CD4-positive, alpha-beta memory T cell (primary cell): Measurements from ENCODE around the gene EYA2. TPM values are rescaled to one million over a fixed set of nuclear protein-coding genes. Genes with fewer than 3 reads are reported as not detected.

Experiments used
- CTCF ChIA-PET: fragments of 350-600 bp; sonication (Branson Sonifier 250); formaldehyde crosslinking; loops from one replicate; lab custom pipeline; 2021; ENCODE audit warnings: inconsistent platforms; ENCODE audit not compliant: partially characterized antibody; lab: Charles Lee
- POLR2A ChIA-PET: fragments of 350-600 bp; sonication (Branson Sonifier 250); formaldehyde crosslinking; loops from one replicate; lab custom pipeline; 2021; ENCODE audit not compliant: partially characterized antibody; lab: Charles Lee
- DNase-seq, 5 donors: peaks; one replicate each; pipeline versions ENCODE4 v3.0.0 to v3.0.0-alpha.2; 2020 to 2022; ENCODE audit warnings: mixed read lengths in 1 of 5
- H3K27ac ChIP-seq: one replicate; pipeline ENCODE4 v1.7.0; 2013; ENCODE audit warnings: low read depth, low read length
- H3K27me3 ChIP-seq: 2 replicates; pipeline ENCODE4 v1.7.0; 2013; ENCODE audit warnings: mild to moderate bottlenecking, low read length, moderate library complexity; ENCODE audit not compliant: insufficient read depth
- H3K36me3 ChIP-seq: 2 replicates; pipeline ENCODE4 v1.7.0; 2013; ENCODE audit warnings: mild to moderate bottlenecking, low read length, moderate library complexity; ENCODE audit not compliant: insufficient read depth
- H3K4me1 ChIP-seq: 2 replicates; pipeline ENCODE4 v1.7.0; 2013; ENCODE audit warnings: mild to moderate bottlenecking, low read length, moderate library complexity; ENCODE audit not compliant: insufficient read depth
- H3K4me3 ChIP-seq, 2 donors: one replicate each; pipeline ENCODE4 v1.7.0; 2013; ENCODE audit warnings: low read length in 2 of 2, mild to moderate bottlenecking in 1 of 2
- H3K9me3 ChIP-seq, 2 donors: one replicate each; pipeline ENCODE4 v1.7.0; 2013; ENCODE audit warnings: low read length in 2 of 2, control low read depth in 1 of 2; ENCODE audit not compliant: control insufficient read depth in 1 of 2
- H3K27ac Mint-ChIP-seq, 7 donors: one replicate each; pipeline ENCODE4 v1.8.0; 2020 to 2021; ENCODE audit warnings: mixed read lengths in 7 of 7, mild to moderate bottlenecking in 6 of 7, inconsistent platforms in 3 of 7, moderate library complexity in 3 of 7
- H3K27me3 Mint-ChIP-seq, 2 donors: one replicate each; pipeline ENCODE4 v1.8.0; 2020 to 2021; ENCODE audit warnings: mixed read lengths in 2 of 2
- H3K36me3 Mint-ChIP-seq, 2 donors: one replicate each; pipeline ENCODE4 v1.8.0; 2020 to 2021; ENCODE audit warnings: mixed read lengths in 2 of 2, inconsistent platforms in 1 of 2, mild to moderate bottlenecking in 1 of 2
- H3K4me1 Mint-ChIP-seq, 4 donors: one replicate each; pipeline ENCODE4 v1.8.0; 2020 to 2021; ENCODE audit warnings: mixed read lengths in 4 of 4, mild to moderate bottlenecking in 1 of 4
- H3K4me3 Mint-ChIP-seq, 8 donors: one replicate each; pipeline ENCODE4 v1.8.0; 2020 to 2021; ENCODE audit warnings: mixed read lengths in 8 of 8, mild to moderate bottlenecking in 7 of 8, moderate library complexity in 6 of 8, inconsistent platforms in 3 of 8
- H3K9me3 Mint-ChIP-seq, 8 donors: one replicate each; pipeline ENCODE4 v1.8.0; 2020 to 2021; ENCODE audit warnings: mixed read lengths in 8 of 8, mild to moderate bottlenecking in 5 of 8, inconsistent platforms in 3 of 8, moderate library complexity in 1 of 8
- intact Hi-C: fragments of 100-400 bp; cut with micrococcal nuclease; formaldehyde crosslinking; loops from one replicate; pipeline ENCODE4 v1.15.1; 2023
- polyA plus RNA-seq, 2 donors: library from polyadenylated mRNA; unstranded; fragments of 300-500 nt; fragmentation: Illumina TruSeq; gene quantifications; one replicate each; pipeline ENCODE4 v1.2.3, GENCODE V29; 2021
- total RNA-seq, 2 experiments: library from RNA; stranded (reverse); gene quantifications; one replicate each; pipeline ENCODE4 v1.2.3, GENCODE V29; 2021

The EYA2 gene
- total and polyA plus RNA-seq, 4 experiments from 2014 or later, result not detected

DNA sequence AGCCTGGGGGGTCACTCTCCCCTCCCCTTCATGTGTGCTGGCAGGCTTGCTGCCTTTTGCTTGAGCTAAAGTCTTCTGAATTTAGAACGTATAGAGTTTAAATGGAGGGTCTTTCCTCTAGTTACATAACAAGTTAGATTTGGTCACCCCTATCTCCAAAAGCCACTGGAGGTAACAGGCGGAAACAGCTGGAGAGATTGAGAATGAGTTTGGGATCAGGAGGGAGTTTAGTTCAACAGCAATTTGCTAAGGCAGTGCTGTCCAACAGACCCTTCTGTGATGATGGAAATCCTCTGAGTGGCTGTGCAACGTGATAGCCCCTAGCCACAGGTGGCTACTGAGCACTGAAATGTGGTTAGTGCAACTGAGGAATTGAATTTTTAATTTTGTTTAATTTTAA is 132.8 kb downstream of the EYA2 start:
- Histone ChIP-seq H3K4me3 (no peak overlapping the region), H3K27me3 (no peaks in the 10 kb centered on the region), H3K9me3 (no peaks in the 10 kb centered on the region), H3K4me1 (no peaks in the 10 kb centered on the region), H3K27ac (no peak overlapping the region), H3K36me3 (no peaks in the 10 kb centered on the region)
- no peak for DNase-seq
- H3K4me1 Mint-ChIP-seq, result no peaks in the 10 kb centered on the region
- peaks cover 0 to 14% (median 3%) of the 10 kb centered on the region in 8 donors for H3K9me3 Mint-ChIP-seq
- POLR2A ChIA-PET, result no interaction called here
- no peaks in the 10 kb centered on the region for H3K36me3 Mint-ChIP-seq
- no peak overlapping the region for H3K4me3 Mint-ChIP-seq
- H3K27me3 Mint-ChIP-seq, result peaks cover 10 to 18% of the 10 kb centered on the region in 2 donors
- H3K27ac Mint-ChIP-seq, result no peak overlapping the region
- CTCF ChIA-PET, result no interaction called here
- intact Hi-C loops, result no loop called here

DNA sequence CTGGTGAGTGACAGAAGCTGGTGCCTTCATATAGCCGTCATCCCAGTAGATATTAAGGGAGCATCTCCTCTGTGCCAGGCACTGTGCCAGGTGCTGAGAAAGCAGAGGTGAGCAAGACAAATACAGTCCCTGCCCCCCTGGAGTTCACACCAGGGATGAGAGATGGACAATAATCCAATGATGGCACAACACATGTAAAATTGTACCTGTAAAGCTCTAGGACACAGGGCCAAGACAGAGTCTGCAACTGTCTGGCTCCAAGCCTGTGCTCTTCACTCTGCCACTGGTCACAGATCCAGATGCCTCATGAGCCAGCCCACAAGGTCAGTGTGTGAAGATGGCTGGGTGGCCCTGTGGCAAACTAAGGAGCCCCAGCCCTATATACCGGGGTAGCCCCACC is 133.8 kb downstream of the EYA2 start:
- CTCF ChIA-PET, result no interaction called here
- peaks cover 10 to 18% of the 10 kb centered on the region in 2 donors for H3K27me3 Mint-ChIP-seq

GRCh38 chr20:47029845-47030244 is 135.2 kb downstream of the EYA2 start:
- Histone ChIP-seq H3K27ac (no peak overlapping the region), H3K4me1 (no peaks in the 10 kb centered on the region), H3K36me3 (no peaks in the 10 kb centered on the region), H3K9me3 (no peaks in the 10 kb centered on the region), H3K27me3 (no peaks in the 10 kb centered on the region), H3K4me3 (no peak overlapping the region)
- no peaks in the 10 kb centered on the region for H3K4me1 Mint-ChIP-seq
- no peak overlapping the region for H3K27ac Mint-ChIP-seq
- peaks cover 13 to 16% of the 10 kb centered on the region in 2 donors for H3K27me3 Mint-ChIP-seq
- H3K36me3 Mint-ChIP-seq, result no peaks in the 10 kb centered on the region
- peaks cover 0 to 14% (median 3%) of the 10 kb centered on the region in 8 donors for H3K9me3 Mint-ChIP-seq
- ChIA-PET CTCF (no interaction called here), POLR2A (no interaction called here)
- intact Hi-C loops, result no loop called here
- H3K4me3 Mint-ChIP-seq, result no peak overlapping the region
- no peak for DNase-seq

More for the DNA sequence above, 133.8 kb downstream of the EYA2 start:
- Mint-ChIP-seq H3K4me1 (no peaks in the 10 kb centered on the region), H3K4me3 (no peak overlapping the region), H3K27ac (no peak overlapping the region), H3K9me3 (peaks cover 0 to 14% (median 3%) of the 10 kb centered on the region in 8 donors), H3K36me3 (no peaks in the 10 kb centered on the region)
- intact Hi-C loops, result no loop called here
- no peak for DNase-seq
- H3K4me3 ChIP-seq, result no peak overlapping the region
- no peaks in the 10 kb centered on the region for H3K27me3 ChIP-seq
- no peaks in the 10 kb centered on the region for H3K9me3 ChIP-seq
- no peaks in the 10 kb centered on the region for H3K4me1 ChIP-seq
- POLR2A ChIA-PET, result no interaction called here
- H3K27ac ChIP-seq, result no peak overlapping the region
- no peaks in the 10 kb centered on the region for H3K36me3 ChIP-seq

- no peaks in the 10 kb centered on the region for H3K27me3 ChIP-seq
- ChIA-PET CTCF (no interaction called here), POLR2A (no interaction called here)
- no peaks in the 10 kb centered on the region for H3K36me3 Mint-ChIP-seq
- no peaks in the 10 kb centered on the region for H3K4me1 ChIP-seq
- H3K36me3 ChIP-seq, result no peaks in the 10 kb centered on the region
- intact Hi-C loops, result no loop called here
- no peak overlapping the region for H3K27ac ChIP-seq
- no peaks in the 10 kb centered on the region for H3K4me1 Mint-ChIP-seq
- no peak for DNase-seq
- no peak overlapping the region for H3K27ac Mint-ChIP-seq
- no peak overlapping the region for H3K4me3 ChIP-seq
- H3K4me3 Mint-ChIP-seq, result no peak overlapping the region
- peaks cover 0 to 14% (median 3%) of the 10 kb centered on the region in 8 donors for H3K9me3 Mint-ChIP-seq
- H3K9me3 ChIP-seq, result no peaks in the 10 kb centered on the region
- H3K27me3 Mint-ChIP-seq, result peaks cover 12 to 15% of the 10 kb centered on the region in 2 donors
These were observed 135.7 kb downstream of the EYA2 start for GRCh38 chr20:47030271-47030810.

DNA sequence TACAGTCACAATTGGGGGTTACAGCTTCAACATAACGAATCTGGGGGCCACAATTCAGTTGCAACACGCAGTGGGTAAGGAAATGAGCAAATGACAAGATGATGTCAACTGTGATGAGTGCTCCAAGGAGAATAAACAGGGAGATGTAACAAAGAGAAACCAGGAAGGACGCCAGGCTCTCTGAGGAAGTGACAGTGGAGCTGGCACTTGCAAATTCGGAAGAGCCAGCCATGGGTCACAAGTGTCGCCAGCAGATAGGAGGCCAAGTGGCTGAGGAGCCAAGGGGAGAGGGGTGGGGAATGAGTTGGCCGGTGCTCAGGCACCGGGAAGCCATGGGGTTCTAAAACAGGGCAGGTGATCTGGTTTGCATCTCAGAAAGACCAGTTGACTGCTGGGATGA is 136.4 kb downstream of the EYA2 start:
- no peak for DNase-seq
- CTCF ChIA-PET, result no interaction called here
- H3K4me1 Mint-ChIP-seq, result no peaks in the 10 kb centered on the region
- H3K36me3 ChIP-seq, result no peaks in the 10 kb centered on the region
- H3K27me3 ChIP-seq, result no peaks in the 10 kb centered on the region
- intact Hi-C loops, result no loop called here
- H3K4me3 ChIP-seq, result no peak overlapping the region
- no peak overlapping the region for H3K4me3 Mint-ChIP-seq
- POLR2A ChIA-PET, result no interaction called here
- peaks cover 11 to 13% of the 10 kb centered on the region in 2 donors for H3K27me3 Mint-ChIP-seq
- H3K4me1 ChIP-seq, result no peaks in the 10 kb centered on the region
- H3K36me3 Mint-ChIP-seq, result no peaks in the 10 kb centered on the region
- no peaks in the 10 kb centered on the region for H3K9me3 ChIP-seq
- peaks cover 0 to 14% (median 3%) of the 10 kb centered on the region in 8 donors for H3K9me3 Mint-ChIP-seq
- no peak overlapping the region for H3K27ac ChIP-seq
- no peak overlapping the region for H3K27ac Mint-ChIP-seq

DNA sequence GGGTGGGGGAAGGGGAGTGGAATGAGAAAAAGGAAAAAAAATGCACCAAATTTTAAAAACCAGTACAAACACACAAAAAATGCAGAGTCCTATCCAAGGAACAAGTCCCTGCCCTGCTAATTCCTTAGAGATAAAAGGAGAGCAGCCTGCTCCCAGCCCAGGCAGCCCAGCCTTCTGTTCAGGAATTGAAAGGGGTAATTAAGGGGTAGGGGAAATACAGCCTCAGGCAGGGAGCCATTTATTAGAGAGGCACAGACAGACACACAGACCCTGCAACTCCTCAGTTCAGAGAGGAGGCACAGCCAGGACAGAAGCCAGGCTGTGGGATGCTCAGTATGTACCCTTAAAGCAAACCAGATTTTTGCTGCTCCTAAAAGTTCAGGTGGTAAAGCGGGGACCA is 137.2 kb downstream of the EYA2 start:
- POLR2A ChIA-PET, result no interaction called here
- intact Hi-C loops, result no loop called here
- no peaks in the 10 kb centered on the region for H3K4me1 Mint-ChIP-seq

DNA sequence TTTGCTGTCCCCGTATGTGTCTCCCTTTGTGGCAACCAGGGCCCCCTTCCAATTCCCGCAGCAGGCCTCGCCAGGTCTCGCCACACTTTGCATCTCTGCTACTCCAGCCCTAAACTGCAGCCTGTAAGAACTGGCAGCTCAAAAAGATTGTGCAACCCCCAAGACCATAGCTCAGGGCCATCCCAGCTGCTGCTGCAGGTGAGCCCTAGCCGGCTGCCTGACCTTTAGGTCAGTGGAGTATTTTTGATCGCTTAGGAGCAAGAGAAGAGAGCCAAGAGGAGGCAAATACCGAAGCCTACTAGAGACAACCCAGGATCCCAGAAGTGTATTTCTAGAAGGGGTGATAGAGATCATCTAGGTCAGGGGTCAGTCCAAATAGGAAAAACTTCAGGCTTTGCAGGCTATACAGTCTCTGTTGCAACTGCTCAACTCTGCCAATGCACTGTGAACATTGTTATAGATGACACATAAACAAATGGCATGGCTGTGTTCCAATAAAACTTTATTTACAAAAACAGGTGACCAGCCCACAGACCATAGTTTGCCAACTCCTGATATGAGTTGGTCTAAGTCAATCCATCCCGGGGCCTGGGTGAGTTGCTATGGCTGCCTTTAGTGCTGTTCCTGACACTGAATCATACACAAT is 138.4 kb downstream of the EYA2 start:
- no peaks in the 10 kb centered on the region for H3K4me1 Mint-ChIP-seq
- ChIA-PET CTCF (no interaction called here), POLR2A (no interaction called here)
- no peaks in the 10 kb centered on the region for H3K36me3 ChIP-seq
- no peaks in the 10 kb centered on the region for H3K9me3 ChIP-seq
- no peak overlapping the region for H3K27ac Mint-ChIP-seq
- H3K27me3 ChIP-seq, result no peaks in the 10 kb centered on the region
- no peak overlapping the region for H3K4me3 Mint-ChIP-seq
- no peaks in the 10 kb centered on the region for H3K4me1 ChIP-seq
- H3K4me3 ChIP-seq, result no peak overlapping the region
- H3K27me3 Mint-ChIP-seq, result peaks cover 8 to 11% of the 10 kb centered on the region in 2 donors
- no peak for DNase-seq
- intact Hi-C loops, result no loop called here
- no peaks in the 10 kb centered on the region for H3K36me3 Mint-ChIP-seq
- H3K27ac ChIP-seq, result no peak overlapping the region
- H3K9me3 Mint-ChIP-seq, result peaks cover 0 to 11% (median 3%) of the 10 kb centered on the region in 8 donors

More for the DNA sequence above, 137.2 kb downstream of the EYA2 start:
- Mint-ChIP-seq H3K9me3 (peaks cover 0 to 14% (median 3%) of the 10 kb centered on the region in 8 donors), H3K27ac (no peak overlapping the region), H3K36me3 (no peaks in the 10 kb centered on the region), H3K27me3 (peaks cover 10 to 13% of the 10 kb centered on the region in 2 donors), H3K4me3 (no peak overlapping the region)
- H3K27me3 ChIP-seq, result no peaks in the 10 kb centered on the region
- no peak overlapping the region for H3K4me3 ChIP-seq
- DNase-seq, result no peak
- H3K4me1 ChIP-seq, result no peaks in the 10 kb centered on the region
- CTCF ChIA-PET, result no interaction called here
- H3K27ac ChIP-seq, result no peak overlapping the region
- no peaks in the 10 kb centered on the region for H3K9me3 ChIP-seq
- H3K36me3 ChIP-seq, result no peaks in the 10 kb centered on the region
